DMS 273 treated with DMSO at 0.1 percent for 48 hours (cell line): ENCODE measurements around the gene BABAM1.
"Not testable (repeated sequence)": the region's sequence is repeated elsewhere in the genome, so short reads cannot be mapped to it uniquely, and the experiment has no call there.

Experiments
- DNase-seq: peaks from one replicate; lab custom pipeline; 2025; lab: John Stamatoyannopoulos, UW

Gene BABAM1

GRCh38 chr19:17243830-17244617 lies 23.2 kb upstream of the BABAM1 start:
- DNase-seq: no peak

- no peak for DNase-seq
These were observed 22.4 kb upstream of the BABAM1 start for GRCh38 chr19:17244618-17245534.

- no peak for DNase-seq
These were observed 21.7 kb upstream of the BABAM1 start, which contains the start of gene NR2F6 for GRCh38 chr19:17245535-17245984. NR2F6 (minus strand) TSS chr19:17245919; CDS start chr19:17245220, 699 bp downstream.

GRCh38 chr19:17246681-17247425 lies 20.4 kb upstream of the BABAM1 start:
- DNase-seq: no peak

- DNase-seq: no peak
These were observed 19.0 kb upstream of the BABAM1 start for GRCh38 chr19:17248011-17248776.

GRCh38 chr19:17249887-17250548 lies 17.2 kb upstream of the BABAM1 start:
- no peak for DNase-seq

- DNase-seq: no peak
These were observed 12.6 kb upstream of the BABAM1 start for GRCh38 chr19:17254636-17255035.

- DNase-seq: no peak
These were observed 12.1 kb upstream of the BABAM1 start for GRCh38 chr19:17255150-17255621.

- DNase-seq: no peak
These were observed 11.1 kb upstream of the BABAM1 start for GRCh38 chr19:17256130-17256529.

- no peak for DNase-seq
These were observed 8.0 kb upstream of the BABAM1 start for GRCh38 chr19:17259118-17259780.

GRCh38 chr19:17259934-17260333 lies 7.3 kb upstream of the BABAM1 start:
- DNase-seq: no peak

GRCh38 chr19:17260842-17261325 lies 6.4 kb upstream of the BABAM1 start:
- DNase-seq: peak; percentile 66

- no peak for DNase-seq
These were observed 4.7 kb upstream of the BABAM1 start for GRCh38 chr19:17262557-17262956.

GRCh38 chr19:17263712-17264640 lies 3.3 kb upstream of the BABAM1 start:
- DNase-seq: no peak

- DNase-seq: no peak
These were observed 2.6 kb upstream of the BABAM1 start, which contains the start of gene USHBP1 for GRCh38 chr19:17264641-17264979. USHBP1 (minus strand) TSS chr19:17264745; CDS start chr19:17264299, 446 bp downstream.

GRCh38 chr19:17266026-17266425 lies 1.2 kb upstream of the BABAM1 start:
- no peak for DNase-seq

GRCh38 chr19:17266589-17266974 lies 661 bp upstream of the BABAM1 start:
- DNase-seq: no peak

GRCh38 chr19:17268754-17269153 lies 1.5 kb downstream of the BABAM1 start:
- DNase-seq: no peak

- not testable (repeated sequence) for DNase-seq
These were observed 7.6 kb downstream of the BABAM1 start for GRCh38 chr19:17274892-17275291.
